K562 (cell line): ENCODE results near the gene TEX14. TPM values are rescaled to one million over a fixed set of nuclear protein-coding genes. Genes with fewer than 3 reads are reported as not detected.

ENCODE experiments used
- ATAC-seq: fragments of 200-7000 bp; cut with Tn5 transposase; 3 replicates; pipeline ENCODE4 v1.9.1; 2020; ENCODE audit warnings: moderate library complexity
- BruUV-seq: library from RNA; stranded (reverse); fragments of 400-500 nt; replicated peaks from 2 replicates; lab custom pipeline; 2021; lab: Mats Ljungman, UMichigan
- CTCF ChIA-PET: fragments of 300-600 bp; formaldehyde crosslinking; extraction: SDS; loops from one replicate; lab custom pipeline; 2021; ENCODE audit warnings: low intra/inter-chr PET ratio; lab: Yijun Ruan, JAX
- POLR2A ChIA-PET: fragments of 300-600, 350-650 bp; sonication (Branson Sonifier 250); formaldehyde crosslinking; extraction: SDS; loops from one replicate; lab custom pipeline; 2021; ENCODE audit warnings: antibody characterized with exemption, inconsistent platforms; lab: Yijun Ruan, JAX
- DNase-seq, 4 experiments: peaks; one replicate each; pipeline versions ENCODE4 v3.0.0 to v3.0.0-alpha.2; 2011 to 2018; ENCODE audit warnings: low spot score in 3 of 4, mixed read lengths in 3 of 4; ENCODE audit errors: extremely low read depth in 1 of 4
- FAIRE-seq: peaks from 2 replicates; lab custom pipeline; 2011; peaks lifted over from hg19 to GRCh38; lab: Jason Lieb, UNC
- H2AFZ ChIP-seq: 2 replicates; pipeline ENCODE4 v1.6.0; 2011; ENCODE audit warnings: low read depth, low read length, control low read depth, inconsistent platforms
- H3K27ac ChIP-seq: fragments of 200-600 bp; 3 replicates; pipeline ENCODE4 v1.8.0; 2011; ENCODE audit warnings: low read depth, mild to moderate bottlenecking, control low read depth, inconsistent platforms, low read length, moderate library complexity, mixed read lengths; ENCODE audit errors: extremely low read depth
- H3K27me3 ChIP-seq, 2 experiments: fragments of 300-600 bp in 1 of 2; 2 replicates in 1 of 2; 3 replicates in 1 of 2; pipeline versions ENCODE4 v1.6.0 to v1.8.0; 2011; ENCODE audit warnings: inconsistent platforms in 2 of 2, low read length in 2 of 2, mild to moderate bottlenecking in 1 of 2, mixed read lengths in 1 of 2, moderate library complexity in 1 of 2; ENCODE audit not compliant: control insufficient read depth in 2 of 2, insufficient read depth in 2 of 2
- H3K36me3 ChIP-seq: fragments of 300-600 bp; 3 replicates; pipeline ENCODE4 v1.8.0; 2011; ENCODE audit warnings: mild to moderate bottlenecking, low read length, inconsistent platforms; ENCODE audit not compliant: control insufficient read depth, insufficient read depth
- H3K4me1 ChIP-seq, 2 experiments: fragments of 200-600 bp in 1 of 2; replicated peaks in 1 of 2; 2 replicates in 1 of 2; 3 replicates in 1 of 2; pipeline versions ENCODE4 v1.5.1 to v1.8.0; 2011; ENCODE audit warnings: inconsistent platforms in 2 of 2, low read length in 2 of 2, mild to moderate bottlenecking in 1 of 2, mixed read lengths in 1 of 2, moderate library complexity in 1 of 2; ENCODE audit not compliant: control insufficient read depth in 2 of 2, insufficient read depth in 2 of 2
- H3K4me2 ChIP-seq: 2 replicates; pipeline ENCODE4 v1.6.1; 2011; ENCODE audit warnings: low read length, control low read depth, inconsistent platforms, mixed read lengths; ENCODE audit not compliant: insufficient read depth
- H3K4me3 ChIP-seq: fragments of 200-600 bp; sonication (generic), shearing (Covaris generic); 2 replicates; pipeline ENCODE4 v1.5.1; 2016; ENCODE audit warnings: control low read depth, inconsistent platforms
- H3K79me2 ChIP-seq: fragments of 200-600 bp; 3 replicates; pipeline ENCODE4 v1.8.0; 2011; ENCODE audit warnings: low read length, inconsistent platforms; ENCODE audit not compliant: control insufficient read depth, insufficient read depth
- H3K9ac ChIP-seq, 2 experiments: 2 replicates each; pipeline versions ENCODE4 v1.6.0 to v1.6.1; 2011; ENCODE audit warnings: low read depth in 2 of 2, low read length in 2 of 2, control low read depth in 1 of 2, inconsistent platforms in 1 of 2, mild to moderate bottlenecking in 1 of 2, mixed read lengths in 1 of 2; ENCODE audit not compliant: insufficient read depth in 1 of 2
- H3K9me1 ChIP-seq: one replicate; pipeline ENCODE4 v1.6.0; 2011; ENCODE audit warnings: inconsistent platforms, mild to moderate bottlenecking, low read length, moderate library complexity; ENCODE audit not compliant: control insufficient read depth, insufficient read depth
- H3K9me3 ChIP-seq: replicated peaks from 2 replicates; pipeline ENCODE4 v1.5.1; 2011; ENCODE audit warnings: low read depth, low read length, inconsistent platforms; ENCODE audit not compliant: control insufficient read depth, insufficient read depth
- H4K20me1 ChIP-seq: replicated peaks from 2 replicates; pipeline ENCODE4 v1.6.1; 2011; ENCODE audit warnings: low read length, inconsistent platforms, mixed read lengths; ENCODE audit not compliant: control insufficient read depth, insufficient read depth
- ZC3H4 ChIP-seq: sonication (generic); formaldehyde crosslinking; IDR thresholded peaks from 2 replicates; pipeline ENCODE4 v1.9.0; 2021; ENCODE audit warnings: missing genetic modification reagents, borderline replicate concordance
- WGBS: fragments of 100-300 bp; shearing (Covaris generic); methylation state at CpG from one replicate; pipeline ENCODE4 v1.1.6; 2016; ENCODE audit warnings: low coverage, mixed read lengths; ENCODE audit not compliant: insufficient coverage; ENCODE audit errors: missing lambda C conversion rate; 5-methylcytosine and 5-hydroxymethylcytosine counted together
- in situ Hi-C: fragments of 300-500 bp; cut with MboI; formaldehyde crosslinking; loops from 4 replicates; pipeline ENCODE4 v1.15.0; 2018; ENCODE audit warnings: inconsistent platforms, mixed read lengths
- intact Hi-C: fragments of 100-400 bp; cut with micrococcal nuclease; formaldehyde crosslinking; loops from 2 replicates; pipeline ENCODE4 v1.14.2; 2022
- polyA plus RNA-seq, 8 experiments: library from polyadenylated mRNA; depleted of rRNA in 4 of 8; stranded (reverse) in 5 of 8; unstranded in 3 of 8; fragments of >200 nt; fragmentation: Nextera tagmentation in 2 of 8; fragmentation: Illumina TruSeq in 1 of 8; extraction: Ambion mirVana in 2 of 8; extraction: Trizol in 1 of 8; gene quantifications; 2 replicates each; pipeline versions ENCODE4 v1.2.1 to v1.2.3, GENCODE V29; 2011 to 2014; ENCODE audit warnings: inconsistent platforms in 1 of 8, missing spikeins in 1 of 8
- total RNA-seq, 7 experiments: library from RNA; depleted of rRNA in 6 of 7; stranded (reverse); fragments of >200 nt in 6 of 7; fragmentation: Illumina TruSeq in 2 of 7; extraction: Trizol in 2 of 7; gene quantifications; 2 replicates each; pipeline versions ENCODE4 v1.2.1 to v1.2.3, GENCODE V29; 2011 to 2021; ENCODE audit warnings: low replicate concordance in 1 of 7
- TF ChIP-seq, protein P1 (sequence below), 3 experiments: fragments of 200-800 bp in 1 of 3; fragments of 250-450 bp in 1 of 3; fragments of 450-650 bp in 1 of 3; sonication (Bioruptor Pico) in 1 of 3; sonication (Bioruptor generic) in 1 of 3; formaldehyde crosslinking in 1 of 3; IDR thresholded peaks; 2 replicates each; pipeline versions ENCODE4 v1.6.1 to v1.8.0; 2016 to 2022; ENCODE audit warnings: mild to moderate bottlenecking in 2 of 3, missing genetic modification characterization in 2 of 3, missing compliant biosample characterization in 1 of 3, moderate library complexity in 1 of 3

Gene TEX14
- total and polyA plus RNA-seq, 9 of the 15 experiments (the other 6 are each of a cell fraction or from before 2014, with no cell fraction given): 0.05 to 0.12 (median 0.09) TPM; not detected in 1

DNA sequence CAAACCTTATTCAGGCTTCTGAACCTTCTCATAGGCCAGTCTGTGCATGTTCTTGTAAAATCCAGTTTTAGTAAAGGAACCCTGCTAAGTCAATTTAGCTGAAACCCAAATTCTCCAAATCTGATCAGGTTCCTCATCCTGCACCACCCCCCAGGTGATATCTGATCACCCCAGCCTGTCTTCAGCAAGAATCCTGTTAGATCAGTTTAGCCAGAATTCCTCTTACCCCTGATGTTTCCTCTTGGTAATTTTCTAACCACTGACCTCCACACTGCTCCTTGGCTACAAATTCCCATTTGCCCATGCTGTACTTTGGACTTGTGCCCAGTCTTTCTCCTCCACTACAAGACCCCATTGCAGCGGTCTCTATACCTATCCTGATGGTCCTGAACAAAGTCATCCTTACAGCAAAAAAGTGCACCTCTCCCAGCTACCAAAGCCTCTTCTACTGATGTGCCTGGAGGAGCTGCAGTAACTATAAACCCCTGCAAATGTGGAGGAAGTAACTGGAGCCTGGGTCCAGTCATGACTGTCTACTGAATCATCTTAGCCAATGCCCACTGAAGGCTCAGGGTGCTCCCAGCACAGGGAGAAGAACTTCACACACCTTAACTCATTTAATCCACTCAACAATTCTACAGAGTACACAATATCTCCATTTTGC is 23.8 kb downstream of the TEX14 start:
- DNase-seq: no peak
- FAIRE-seq: no peak
- Histone ChIP-seq H3K4me1 (peaks cover 15 to 26% of the 10 kb centered on the region in 2 experiments), H3K9me1 (no peaks in the 10 kb centered on the region), H3K79me2 (no peaks in the 10 kb centered on the region), H3K9me3 (no peaks in the 10 kb centered on the region), H2AFZ (no peak overlapping the region), H3K27ac (no peak overlapping the region), H3K27me3 (no peaks in the 10 kb centered on the region), H3K36me3 (no peaks in the 10 kb centered on the region), H3K9ac (no peak overlapping the region), H3K4me2 (no peak overlapping the region), H4K20me1 (no peaks in the 10 kb centered on the region), H3K4me3 (no peak overlapping the region)
- in situ Hi-C loops (no loop called here), intact Hi-C loops (loop anchor here (1.0 kb wide), 1 partner anchor 11 kb away; no protein-coding TSS in a partner anchor)
- CTCF ChIA-PET: no interaction called here
- 89% methylated on average over 1 of the region's 1 CpG for WGBS
- no peak for TF ChIP-seq ZC3H4 (CRISPR knock-in tag)
- TF ChIP-seq, protein P1, sequence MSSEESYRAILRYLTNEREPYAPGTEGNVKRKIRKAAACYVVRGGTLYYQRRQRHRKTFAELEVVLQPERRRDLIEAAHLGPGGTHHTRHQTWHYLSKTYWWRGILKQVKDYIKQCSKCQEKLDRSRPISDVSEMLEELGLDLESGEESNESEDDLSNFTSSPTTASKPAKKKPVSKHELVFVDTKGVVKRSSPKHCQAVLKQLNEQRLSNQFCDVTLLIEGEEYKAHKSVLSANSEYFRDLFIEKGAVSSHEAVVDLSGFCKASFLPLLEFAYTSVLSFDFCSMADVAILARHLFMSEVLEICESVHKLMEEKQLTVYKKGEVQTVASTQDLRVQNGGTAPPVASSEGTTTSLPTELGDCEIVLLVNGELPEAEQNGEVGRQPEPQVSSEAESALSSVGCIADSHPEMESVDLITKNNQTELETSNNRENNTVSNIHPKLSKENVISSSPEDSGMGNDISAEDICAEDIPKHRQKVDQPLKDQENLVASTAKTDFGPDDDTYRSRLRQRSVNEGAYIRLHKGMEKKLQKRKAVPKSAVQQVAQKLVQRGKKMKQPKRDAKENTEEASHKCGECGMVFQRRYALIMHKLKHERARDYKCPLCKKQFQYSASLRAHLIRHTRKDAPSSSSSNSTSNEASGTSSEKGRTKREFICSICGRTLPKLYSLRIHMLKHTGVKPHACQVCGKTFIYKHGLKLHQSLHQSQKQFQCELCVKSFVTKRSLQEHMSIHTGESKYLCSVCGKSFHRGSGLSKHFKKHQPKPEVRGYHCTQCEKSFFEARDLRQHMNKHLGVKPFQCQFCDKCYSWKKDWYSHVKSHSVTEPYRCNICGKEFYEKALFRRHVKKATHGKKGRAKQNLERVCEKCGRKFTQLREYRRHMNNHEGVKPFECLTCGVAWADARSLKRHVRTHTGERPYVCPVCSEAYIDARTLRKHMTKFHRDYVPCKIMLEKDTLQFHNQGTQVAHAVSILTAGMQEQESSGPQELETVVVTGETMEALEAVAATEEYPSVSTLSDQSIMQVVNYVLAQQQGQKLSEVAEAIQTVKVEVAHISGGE (CRISPR knock-in tag; IDR thresholded peaks at IDR 0.05): peak in 1 of 3 experiments; percentile 54; a peak in 1 of 6 replicates
- no TSS peak for BruUV-seq
- POLR2A ChIA-PET: interaction anchor here (0.6 to 9.6 kb wide), 6 partner anchors 9 to 423 kb away, joined by 3 to 88 read pairs (median 22); no protein-coding TSS in a partner anchor
- ATAC-seq: no peak
